CD4-positive, CD25-positive, alpha-beta regulatory T cell (primary cell): ENCODE results near the gene HCCS. TPM values are rescaled to one million over a fixed set of nuclear protein-coding genes. Genes with fewer than 3 reads are reported as not detected.

Experiments
- ATAC-seq, 2 donors: fragments of 150-1000 bp; cut with Tn5 transposase; one replicate each; pipeline ENCODE4 v1.10.0; 2021; ENCODE audit warnings: low read depth in 2 of 2, moderate number of reproducible peaks in 2 of 2, moderate library complexity in 1 of 2
- DNase-seq, 3 donors: peaks; one replicate each; pipeline versions ENCODE4 v3.0.0 to v3.0.0-alpha.2; 2012 to 2022; ENCODE audit warnings: mixed read lengths in 1 of 3
- H3K27ac ChIP-seq: one replicate; pipeline ENCODE4 v1.7.0; 2013; ENCODE audit warnings: mild to moderate bottlenecking, low read length; ENCODE audit not compliant: insufficient read depth, poor library complexity, severe bottlenecking
- H3K27me3 ChIP-seq: one replicate; pipeline ENCODE4 v1.7.0; 2013; ENCODE audit warnings: low read length; ENCODE audit not compliant: control insufficient read depth, insufficient read depth
- H3K36me3 ChIP-seq: one replicate; pipeline ENCODE4 v1.7.0; 2013; ENCODE audit warnings: mild to moderate bottlenecking, low read length, moderate library complexity; ENCODE audit not compliant: control insufficient read depth, insufficient read depth
- H3K4me1 ChIP-seq: 2 replicates; pipeline ENCODE4 v1.7.0; 2013; ENCODE audit warnings: mild to moderate bottlenecking, low read length; ENCODE audit not compliant: insufficient read depth, control insufficient read depth, poor library complexity, severe bottlenecking
- H3K4me3 ChIP-seq: one replicate; pipeline ENCODE4 v1.7.0; 2013; ENCODE audit warnings: low read depth, mild to moderate bottlenecking, low read length, moderate library complexity
- H3K9me3 ChIP-seq, 2 experiments: 1 replicate in 1 of 2; 2 replicates in 1 of 2; pipeline ENCODE4 v1.7.0; 2013; ENCODE audit warnings: low read length in 2 of 2, mild to moderate bottlenecking in 1 of 2, moderate library complexity in 1 of 2; ENCODE audit not compliant: control insufficient read depth in 2 of 2
- H3K27ac Mint-ChIP-seq, 3 donors: one replicate each; pipeline ENCODE4 v1.8.0; 2020 to 2022; ENCODE audit warnings: mild to moderate bottlenecking in 3 of 3, mixed read lengths in 3 of 3, moderate library complexity in 2 of 3
- H3K27me3 Mint-ChIP-seq: one replicate; pipeline ENCODE4 v1.8.0; 2022; ENCODE audit warnings: mild to moderate bottlenecking, mixed read lengths
- H3K36me3 Mint-ChIP-seq: one replicate; pipeline ENCODE4 v1.8.0; 2020; ENCODE audit warnings: mixed read lengths
- H3K4me1 Mint-ChIP-seq, 4 donors: one replicate each; pipeline ENCODE4 v1.8.0; 2020 to 2022; ENCODE audit warnings: mixed read lengths in 4 of 4, mild to moderate bottlenecking in 1 of 4
- H3K4me3 Mint-ChIP-seq, 4 donors: one replicate each; pipeline ENCODE4 v1.8.0; 2020 to 2022; ENCODE audit warnings: mild to moderate bottlenecking in 4 of 4, mixed read lengths in 4 of 4, moderate library complexity in 3 of 4
- H3K9me3 Mint-ChIP-seq, 7 donors: one replicate each; pipeline ENCODE4 v1.8.0; 2020 to 2022; ENCODE audit warnings: mixed read lengths in 7 of 7, mild to moderate bottlenecking in 3 of 7, moderate library complexity in 2 of 7
- polyA plus RNA-seq, 4 donors: library from polyadenylated mRNA; unstranded; fragments of 300-500 nt; fragmentation: Illumina TruSeq; gene quantifications; one replicate each; pipeline ENCODE4 v1.2.3, GENCODE V29; 2021
- total RNA-seq: library from RNA; stranded (reverse); gene quantifications from one replicate; pipeline ENCODE4 v1.2.3, GENCODE V29; 2022

The HCCS gene
- 7.8 TPM for total RNA-seq
- 10 to 100 TPM; 22.6 to 29.4 (median 25.3) TPM for polyA plus RNA-seq

DNA sequence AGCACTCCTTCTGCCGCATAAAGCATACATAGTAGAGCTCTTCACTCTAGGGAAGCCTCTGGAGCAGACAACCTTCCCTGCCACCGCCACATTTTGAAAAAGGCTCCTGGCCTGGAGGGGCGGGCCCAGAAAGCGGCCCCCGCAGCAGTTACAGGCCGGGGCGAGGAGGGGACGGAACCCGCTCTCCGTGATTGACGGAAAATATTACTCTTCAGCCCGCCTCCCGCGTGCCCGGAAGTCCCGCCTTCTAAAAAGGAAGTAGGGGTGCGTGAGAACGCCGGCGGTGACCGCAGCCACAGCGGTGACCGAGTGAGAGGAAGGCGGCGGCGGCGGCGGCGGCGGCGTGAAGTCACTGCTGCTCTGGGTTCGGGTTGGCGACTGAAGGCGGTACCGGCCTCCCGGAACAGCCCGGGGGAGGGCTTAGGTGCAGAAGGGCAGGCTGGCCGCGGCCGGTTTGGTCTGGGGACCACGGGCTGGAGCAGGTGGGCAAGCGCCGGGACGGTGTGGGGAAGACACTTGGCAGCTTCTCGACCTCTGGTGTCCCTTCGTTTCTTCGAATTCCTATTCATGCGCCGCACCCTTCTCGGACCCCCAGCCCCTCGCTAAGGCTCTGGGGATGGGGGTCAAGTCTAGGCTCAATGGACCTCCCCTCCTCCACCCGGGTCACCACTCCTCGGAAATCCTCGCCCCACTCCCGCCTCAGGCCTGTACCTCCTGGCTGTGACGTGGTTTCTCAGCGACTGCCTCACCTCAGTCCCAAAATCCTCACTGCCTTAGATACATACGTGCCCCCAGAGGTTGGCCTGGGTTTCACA lies at the start of gene HCCS:
TSS of gene HCCS (plus strand) at position 296 of the 815 bp plus-strand sequence. CDS start 729 bp downstream, outside the sequence.
- peaks cover 8% of the 10 kb centered on the region for H3K4me1 ChIP-seq
- Mint-ChIP-seq H3K9me3 (no peaks in the 10 kb centered on the region), H3K27me3 (no peaks in the 10 kb centered on the region), H3K27ac (peak within 1 kb of the TSS; percentile 93 to 98 (median 97)), H3K4me1 (peaks cover 8 to 30% (median 20%) of the 10 kb centered on the region in 4 donors), H3K4me3 (peak within 1 kb of the TSS in 2 of 4 donors; percentile 93 to 96), H3K36me3 (no peaks in the 10 kb centered on the region)
- H3K9me3 ChIP-seq, result no peaks in the 10 kb centered on the region
- peaks cover 18% of the 10 kb centered on the region for H3K36me3 ChIP-seq
- DNase-seq (peak; percentile 77 to 90 (median 85)), ATAC-seq (peak; percentile 89 to 93)
- peak within 1 kb of the TSS; percentile 87 for H3K4me3 ChIP-seq
- H3K27me3 ChIP-seq, result no peaks in the 10 kb centered on the region
- H3K27ac ChIP-seq, result peak within 1 kb of the TSS; percentile 87

DNA sequence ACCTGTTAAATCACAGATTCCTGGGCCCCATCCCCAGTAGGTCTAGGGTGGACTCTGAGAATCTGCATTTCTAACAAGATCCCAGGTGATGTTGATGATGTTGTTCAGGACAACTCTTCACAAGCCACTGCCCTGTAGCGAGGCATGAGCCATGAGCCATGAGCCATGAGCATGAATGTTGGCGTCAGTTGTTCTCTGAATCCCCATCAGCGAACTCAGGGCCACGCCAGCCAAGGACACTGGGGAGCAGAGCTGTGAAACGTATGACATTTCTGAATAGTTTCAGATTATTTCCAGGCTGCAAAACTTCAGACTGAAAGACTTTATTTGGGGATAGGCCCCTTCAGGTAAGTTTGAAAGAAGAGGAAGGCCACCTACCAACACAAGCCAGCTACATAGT lies 46.9 kb upstream of the HCCS start:
- Mint-ChIP-seq H3K27me3 (peaks cover 4% of the 10 kb centered on the region), H3K4me3 (no peak overlapping the region), H3K27ac (no peak overlapping the region), H3K4me1 (no peaks in the 10 kb centered on the region), H3K9me3 (no peaks in the 10 kb centered on the region), H3K36me3 (no peaks in the 10 kb centered on the region)
- H3K36me3 ChIP-seq, result no peaks in the 10 kb centered on the region
- no peak overlapping the region for H3K4me3 ChIP-seq
- no peak overlapping the region for H3K27ac ChIP-seq
- H3K9me3 ChIP-seq, result no peaks in the 10 kb centered on the region
- no peaks in the 10 kb centered on the region for H3K27me3 ChIP-seq
- ATAC-seq (no peak), DNase-seq (no peak)
- no peaks in the 10 kb centered on the region for H3K4me1 ChIP-seq

- Mint-ChIP-seq H3K27me3 (peaks cover 4% of the 10 kb centered on the region), H3K9me3 (no peaks in the 10 kb centered on the region), H3K4me3 (no peak overlapping the region), H3K36me3 (no peaks in the 10 kb centered on the region), H3K27ac (no peak overlapping the region), H3K4me1 (no peaks in the 10 kb centered on the region)
- H3K4me1 ChIP-seq, result no peaks in the 10 kb centered on the region
- no peaks in the 10 kb centered on the region for H3K9me3 ChIP-seq
- no peak overlapping the region for H3K27ac ChIP-seq
- H3K36me3 ChIP-seq, result no peaks in the 10 kb centered on the region
- ATAC-seq (no peak), DNase-seq (no peak)
- no peaks in the 10 kb centered on the region for H3K27me3 ChIP-seq
- H3K4me3 ChIP-seq, result no peak overlapping the region
Measured at GRCh38 chrX:11064851-11065600, 46.1 kb upstream of the HCCS start.

DNA sequence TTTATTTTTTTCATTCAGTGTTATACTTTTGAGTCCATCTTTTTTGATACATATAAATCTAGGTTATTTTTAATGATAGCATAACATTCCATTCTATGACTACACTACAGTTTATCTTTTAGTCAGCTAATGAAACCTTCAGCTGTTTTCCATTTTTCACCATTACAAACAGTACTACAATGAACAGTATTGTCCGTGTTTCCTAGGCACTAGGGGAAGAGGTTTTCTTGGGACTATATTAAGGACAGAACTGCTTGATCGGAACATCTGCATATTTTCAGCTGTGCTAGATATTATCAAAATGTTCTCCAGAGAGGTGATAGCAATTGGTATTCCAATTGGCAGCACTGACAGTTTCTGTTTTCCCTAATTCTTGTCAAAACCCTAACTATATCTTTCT lies 44.3 kb upstream of the HCCS start:
- H3K9me3 Mint-ChIP-seq, result no peaks in the 10 kb centered on the region
- no peak overlapping the region for H3K27ac Mint-ChIP-seq
- no peaks in the 10 kb centered on the region for H3K36me3 Mint-ChIP-seq
- Histone ChIP-seq H3K9me3 (no peaks in the 10 kb centered on the region), H3K27me3 (no peaks in the 10 kb centered on the region), H3K36me3 (no peaks in the 10 kb centered on the region), H3K4me1 (no peaks in the 10 kb centered on the region), H3K27ac (no peak overlapping the region), H3K4me3 (no peak overlapping the region)
- H3K4me1 Mint-ChIP-seq, result no peaks in the 10 kb centered on the region
- DNase-seq (no peak), ATAC-seq (no peak)
- no peak overlapping the region for H3K4me3 Mint-ChIP-seq
- H3K27me3 Mint-ChIP-seq, result peaks cover 4% of the 10 kb centered on the region

DNA sequence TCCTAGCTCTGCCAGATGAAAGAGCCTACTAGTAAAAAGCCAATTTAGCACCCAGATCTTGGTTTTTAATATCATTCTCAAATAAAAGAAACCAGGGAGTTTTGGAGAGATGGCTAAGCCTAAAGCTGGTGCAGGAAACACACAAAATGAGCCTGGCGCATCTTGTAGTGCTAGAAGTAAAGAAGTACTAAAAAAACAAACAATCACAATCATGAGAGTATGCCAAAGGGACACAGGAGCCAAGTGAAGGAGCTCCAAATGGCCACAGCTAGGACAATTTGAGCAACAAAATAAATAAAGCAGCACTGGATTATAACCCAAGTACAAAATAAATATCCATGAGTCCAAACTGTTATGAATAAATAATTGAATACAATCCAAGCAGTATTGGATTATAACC lies 37.8 kb upstream of the HCCS start:
- Mint-ChIP-seq H3K9me3 (peaks cover 0 to 4% (median 0%) of the 10 kb centered on the region in 7 donors), H3K4me3 (no peak overlapping the region), H3K36me3 (no peaks in the 10 kb centered on the region), H3K4me1 (no peaks in the 10 kb centered on the region), H3K27me3 (no peaks in the 10 kb centered on the region), H3K27ac (no peak overlapping the region)
- no peaks in the 10 kb centered on the region for H3K4me1 ChIP-seq
- H3K36me3 ChIP-seq, result no peaks in the 10 kb centered on the region
- DNase-seq (no peak), ATAC-seq (no peak)
- no peaks in the 10 kb centered on the region for H3K9me3 ChIP-seq
- no peak overlapping the region for H3K27ac ChIP-seq
- H3K27me3 ChIP-seq, result no peaks in the 10 kb centered on the region
- H3K4me3 ChIP-seq, result no peak overlapping the region

DNA sequence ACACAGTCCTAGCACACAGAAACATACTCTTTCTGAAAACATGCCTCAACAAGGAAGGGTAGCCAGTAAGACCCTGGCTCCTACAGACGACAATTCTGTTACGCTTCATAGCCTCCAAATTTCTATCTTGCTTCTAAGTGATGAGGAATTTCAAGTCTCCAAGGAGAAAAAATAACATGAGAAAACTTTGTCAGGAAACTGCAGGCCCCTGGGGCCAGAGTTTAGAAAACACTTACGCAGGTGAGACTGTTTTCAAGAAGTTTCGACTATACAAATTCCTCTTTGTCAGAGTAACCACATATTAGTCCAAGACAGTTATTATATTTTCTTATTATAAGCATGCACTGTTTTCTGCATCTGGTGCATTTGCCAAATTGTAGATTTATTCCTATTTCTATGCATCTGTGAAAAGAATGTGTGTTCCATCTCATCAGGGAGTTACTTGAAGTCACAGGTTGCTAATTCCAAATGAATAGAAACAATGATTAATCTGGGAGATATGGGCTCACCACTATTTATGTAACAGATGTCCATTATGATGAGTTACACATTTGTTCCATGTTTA lies 30.3 kb upstream of the HCCS start:
- Mint-ChIP-seq H3K36me3 (no peaks in the 10 kb centered on the region), H3K27me3 (no peaks in the 10 kb centered on the region), H3K27ac (no peak overlapping the region), H3K9me3 (peaks cover 0 to 2% (median 0%) of the 10 kb centered on the region in 7 donors), H3K4me1 (no peaks in the 10 kb centered on the region), H3K4me3 (no peak overlapping the region)
- no peak for ATAC-seq
- Histone ChIP-seq H3K27ac (no peak overlapping the region), H3K4me1 (no peaks in the 10 kb centered on the region), H3K36me3 (no peaks in the 10 kb centered on the region), H3K9me3 (no peaks in the 10 kb centered on the region), H3K4me3 (no peak overlapping the region), H3K27me3 (no peaks in the 10 kb centered on the region)
- DNase-seq, result no peak

DNA sequence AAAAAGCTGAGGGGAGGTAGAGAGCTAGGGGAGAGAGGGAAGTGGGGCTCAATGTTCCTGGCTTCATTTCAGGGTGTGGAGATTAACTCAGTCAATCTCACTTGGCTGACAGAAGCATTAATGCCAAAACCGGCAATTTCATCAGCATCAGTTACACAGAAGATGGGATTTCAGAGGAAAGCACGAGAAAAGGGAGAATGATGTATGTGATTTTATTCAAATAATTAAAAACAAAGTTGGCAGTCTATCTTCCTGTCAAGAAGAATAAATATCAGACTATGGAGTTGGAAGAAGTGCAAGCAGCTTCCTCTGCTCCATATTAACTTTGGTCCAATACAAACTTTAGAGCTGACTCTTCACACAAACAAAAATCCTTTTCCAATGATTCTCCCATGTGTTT lies 29.6 kb upstream of the HCCS start:
- no peaks in the 10 kb centered on the region for H3K9me3 ChIP-seq
- H3K36me3 ChIP-seq, result no peaks in the 10 kb centered on the region
- ATAC-seq (no peak), DNase-seq (no peak)
- Mint-ChIP-seq H3K27me3 (no peaks in the 10 kb centered on the region), H3K27ac (no peak overlapping the region), H3K4me1 (no peaks in the 10 kb centered on the region), H3K4me3 (no peak overlapping the region), H3K9me3 (no peaks in the 10 kb centered on the region), H3K36me3 (no peaks in the 10 kb centered on the region)
- H3K27me3 ChIP-seq, result no peaks in the 10 kb centered on the region
- no peak overlapping the region for H3K27ac ChIP-seq
- H3K4me3 ChIP-seq, result no peak overlapping the region
- H3K4me1 ChIP-seq, result no peaks in the 10 kb centered on the region
